Adrenal gland (tissue), 19 donors: ENCODE measurements around the gene SEMA4A. TPM values are rescaled to one million over a fixed set of nuclear protein-coding genes. Genes with fewer than 3 reads are reported as not detected.

Experiments
- DNase-seq, 7 donors: peaks; one replicate each; pipeline ENCODE4 v3.0.0-alpha.2; 2019 to 2020
- H3K27ac ChIP-seq, 5 donors: fragments of 200-600 bp; sonication (generic) in 4 of 5; 1 replicate in 3 of 5; 2 replicates in 2 of 5; pipeline versions ENCODE4 v1.5.1 to v1.8.0; 2016 to 2020; ENCODE audit warnings: mild to moderate bottlenecking in 1 of 5
- H3K27me3 ChIP-seq: fragments of 200-600 bp; 2 replicates; pipeline ENCODE4 v1.8.0; 2021
- H3K36me3 ChIP-seq, 2 donors: fragments of 200-600 bp; replicated peaks in 1 of 2; 1 replicate in 1 of 2; 2 replicates in 1 of 2; pipeline versions ENCODE4 v1.5.1 to v1.8.0; 2018 to 2022
- H3K4me1 ChIP-seq, 2 donors: fragments of 200-600 bp; replicated peaks in 1 of 2; 1 replicate in 1 of 2; 2 replicates in 1 of 2; pipeline versions ENCODE4 v1.5.1 to v1.8.0; 2018 to 2021
- H3K4me3 ChIP-seq, 4 donors: fragments of 200-600 bp; sonication (generic) in 3 of 4; one replicate each; pipeline ENCODE4 v1.5.1; 2016 to 2018
- H3K9me3 ChIP-seq, 3 donors: fragments of 200-600 bp; sonication (generic) in 1 of 3; replicated peaks in 1 of 3; 1 replicate in 2 of 3; 2 replicates in 1 of 3; pipeline versions ENCODE4 v1.5.1 to v1.8.0; 2016 to 2021
- POLR2A ChIP-seq, 2 donors: fragments of 450-650 bp; IDR thresholded peaks; one replicate each; pipeline ENCODE4 v1.6.1; 2017; ENCODE audit warnings: antibody characterized with exemption in 2 of 2, mild to moderate bottlenecking in 2 of 2, moderate library complexity in 1 of 2
- WGBS, 4 donors: extraction: QIAGEN DNeasy Blood & Tissue Kit in 2 of 4; methylation state at CpG; one replicate each; pipeline versions ENCODE4 v1.1.5 to v1.1.7; 2013 to 2017; 5-methylcytosine and 5-hydroxymethylcytosine counted together
- intact Hi-C, 2 donors: fragments of 100-400 bp; cut with DNase I; formaldehyde crosslinking; loops; one replicate each; pipeline versions ENCODE4 v1.14.1 to v1.15.0; 2022 to 2023
- long read RNA-seq, 10 donors: library from polyadenylated mRNA in 3 of 10; unstranded in 2 of 10; stranded (forward) in 1 of 10; transcript quantifications; one replicate each; pipeline ENCODE4 v2.0.0 and lab custom pipeline, GENCODE V29; 2021 to 2026
- polyA plus RNA-seq, 3 donors: library from polyadenylated mRNA; stranded (reverse); fragments of 200-250 nt in 2 of 3; fragments of 350-450 nt in 1 of 3; fragmentation: Illumina TruSeq in 1 of 3; extraction: RNeasy Lipid Tissue Mini Kit (QIAGEN cat#74804) in 1 of 3; gene quantifications; one replicate each; pipeline ENCODE4 v1.2.3, GENCODE V29; 2013 to 2014
- total RNA-seq, 9 donors: library from RNA; depleted of rRNA in 4 of 9; stranded (reverse); fragments of >200 nt in 4 of 9; fragments of 120-200 nt in 1 of 9; fragmentation: NEBNext Ultra II Directional in 1 of 9; extraction: Animal tissue kit (Norgen Biotek cat#: 25700) in 1 of 9; gene quantifications; one replicate each; pipeline versions ENCODE4 v1.1.0 to v1.2.4, GENCODE V29; 2013 to 2023
- TF ChIP-seq, protein P1 (sequence below), 6 experiments: fragments of 450-650 bp in 4 of 6; fragments of 200-600 bp in 2 of 6; sonication (generic) in 1 of 6; IDR thresholded peaks; 1 replicate in 5 of 6; 2 replicates in 1 of 6; pipeline versions ENCODE4 v1.5.1 to v1.8.0; 2016 to 2021; ENCODE audit warnings: antibody characterized with exemption in 6 of 6, mild to moderate bottlenecking in 2 of 6, moderate library complexity in 1 of 6
- donor health status: healthy with polysubstance abuse.
- donor health status: Bipolar disorder and iron deficiency.
- donor health status: DM: yes; HTN: yes; CAD: no.
- donor health status: DM: no; HTN: no; CAD: no.
- donor health status: DM: no; HTN: no; CAD: no.
- donor health status: DM: yes; HTN: yes; CAD: no.

SEMA4A gene
- total RNA-seq (1 to 10 TPM in 7 of 9 donors, under 1 TPM in 2; 0.30 to 4.8 (median 1.8) TPM), polyA plus RNA-seq (1 to 10 TPM in 2 of 3 donors, under 1 TPM in 1; 0.93 to 3.1 (median 2.4) TPM)
- long read RNA-seq, donor 1 = 0 reads
- long read RNA-seq, donor 2 = 0 reads
- long read RNA-seq, donor 3, partial matches to known transcripts = 42 of 42 reads
- long read RNA-seq, donor 3, other reads (novel, unspliced or antisense) = 0 of 42 reads
- long read RNA-seq, donor 4, partial matches to known transcripts = 0 of 1 reads
- long read RNA-seq, donor 4, other reads (novel, unspliced or antisense) = 1 of 1 reads
- long read RNA-seq, donor 5, partial matches to known transcripts = 0 of 3 reads
- long read RNA-seq, donor 5, other reads (novel, unspliced or antisense) = 1 of 3 reads
- long read RNA-seq, donor 6 = 0 reads
- long read RNA-seq, donor 7 = 0 reads
- long read RNA-seq, donor 8, partial matches to known transcripts = 87 of 95 reads
- long read RNA-seq, donor 8, other reads (novel, unspliced or antisense) = 8 of 95 reads
- long read RNA-seq, donor 9, partial matches to known transcripts = 0 of 1 reads
- long read RNA-seq, donor 9, other reads (novel, unspliced or antisense) = 0 of 1 reads
- long read RNA-seq, donor 10 = 0 reads

DNA sequence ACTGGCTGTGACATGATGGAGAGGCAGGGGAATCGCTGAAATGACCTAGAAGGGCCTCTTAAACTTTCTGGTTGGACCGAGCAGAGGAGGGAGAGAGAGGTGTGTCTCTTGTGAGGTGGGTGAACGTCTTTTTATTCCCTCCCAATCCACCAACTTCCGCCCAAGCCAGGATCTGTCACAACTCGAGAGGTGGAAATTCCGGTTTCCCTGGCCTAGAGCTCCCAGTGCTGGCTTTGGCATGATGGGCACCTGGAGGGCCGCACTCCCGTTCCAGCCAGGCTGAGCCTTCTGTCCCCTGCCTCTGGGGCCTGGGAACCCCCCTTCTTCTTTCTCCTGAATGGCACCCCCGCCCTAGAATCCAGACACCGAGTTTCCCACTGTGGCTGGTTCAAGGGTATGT lies at the start of gene SEMA4A:
Gene SEMA4A (plus strand): TSS at position 224 of the 400 bp plus-strand sequence. CDS start 994 bp downstream, outside the sequence.
- Histone ChIP-seq H3K9me3 (no peaks in the 10 kb centered on the region), H3K36me3 (no peaks in the 10 kb centered on the region), H3K27ac (no peak within 1 kb of the TSS), H3K4me1 (no peaks in the 10 kb centered on the region), H3K4me3 (no peak within 1 kb of the TSS), H3K27me3 (no peaks in the 10 kb centered on the region)
- 81 to 89% (median 87%) methylated on average over 10 of the region's 10 CpGs for WGBS, 4 donors
- TF ChIP-seq, protein P1, sequence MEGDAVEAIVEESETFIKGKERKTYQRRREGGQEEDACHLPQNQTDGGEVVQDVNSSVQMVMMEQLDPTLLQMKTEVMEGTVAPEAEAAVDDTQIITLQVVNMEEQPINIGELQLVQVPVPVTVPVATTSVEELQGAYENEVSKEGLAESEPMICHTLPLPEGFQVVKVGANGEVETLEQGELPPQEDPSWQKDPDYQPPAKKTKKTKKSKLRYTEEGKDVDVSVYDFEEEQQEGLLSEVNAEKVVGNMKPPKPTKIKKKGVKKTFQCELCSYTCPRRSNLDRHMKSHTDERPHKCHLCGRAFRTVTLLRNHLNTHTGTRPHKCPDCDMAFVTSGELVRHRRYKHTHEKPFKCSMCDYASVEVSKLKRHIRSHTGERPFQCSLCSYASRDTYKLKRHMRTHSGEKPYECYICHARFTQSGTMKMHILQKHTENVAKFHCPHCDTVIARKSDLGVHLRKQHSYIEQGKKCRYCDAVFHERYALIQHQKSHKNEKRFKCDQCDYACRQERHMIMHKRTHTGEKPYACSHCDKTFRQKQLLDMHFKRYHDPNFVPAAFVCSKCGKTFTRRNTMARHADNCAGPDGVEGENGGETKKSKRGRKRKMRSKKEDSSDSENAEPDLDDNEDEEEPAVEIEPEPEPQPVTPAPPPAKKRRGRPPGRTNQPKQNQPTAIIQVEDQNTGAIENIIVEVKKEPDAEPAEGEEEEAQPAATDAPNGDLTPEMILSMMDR (IDR thresholded peaks at IDR 0.05) = no peak
- no peak for TF ChIP-seq POLR2A (IDR thresholded peaks at IDR 0.05)
- intact Hi-C loops = loop anchor here in 1 of 2 donors (10.0 kb wide), 1 partner anchor 161 kb away; no protein-coding TSS in a partner anchor
- DNase-seq = no peak

DNA sequence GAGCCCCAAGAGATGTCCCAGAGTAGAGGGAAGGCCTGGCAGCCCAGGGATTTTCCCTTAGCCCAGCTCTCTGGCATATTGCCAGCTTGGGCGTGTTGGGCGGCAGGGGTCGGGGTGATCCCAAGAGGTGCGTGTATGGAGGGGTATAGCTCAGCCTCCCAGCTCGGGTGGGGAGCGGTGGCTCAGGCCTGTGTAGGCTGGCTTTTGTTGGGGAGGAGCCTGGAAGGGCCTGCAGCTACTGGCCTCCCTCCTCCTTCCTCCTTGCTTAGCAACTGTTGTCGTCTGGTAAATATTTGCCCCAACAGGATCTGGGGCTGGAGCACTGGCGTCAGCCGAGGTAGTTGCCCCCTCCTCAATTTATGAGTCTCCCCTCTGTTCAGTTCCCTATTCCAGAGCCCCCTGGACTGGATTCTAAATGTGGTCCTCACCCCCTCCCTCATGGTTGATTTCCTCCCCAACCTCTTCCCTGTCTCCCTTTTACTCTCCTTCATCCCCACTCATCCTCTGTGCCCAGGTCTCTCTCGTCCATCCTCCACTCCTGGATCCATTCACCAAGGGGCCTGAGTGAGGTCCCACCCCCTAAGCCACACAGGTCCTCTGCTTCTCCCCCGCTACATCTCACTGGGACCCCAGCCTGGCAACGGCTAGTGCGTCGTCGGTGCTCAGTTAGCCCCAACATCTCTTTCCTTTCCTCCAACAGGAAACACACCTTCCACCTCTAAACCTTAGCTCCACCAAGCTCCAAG lies 49.1 kb upstream of the SEMA4A start:
- intact Hi-C loops = no loop called here
- Histone ChIP-seq H3K27me3 (no peaks in the 10 kb centered on the region), H3K4me1 (peaks cover 11 to 69% of the 10 kb centered on the region in 2 donors), H3K27ac (peak overlapping the region in 3 of 5 donors; percentile 1 to 97 (median 91)), H3K9me3 (no peaks in the 10 kb centered on the region), H3K36me3 (no peaks in the 10 kb centered on the region), H3K4me3 (no peak overlapping the region)
- WGBS, 4 donors = 36 to 55% (median 43%) methylated on average over 9 to 15 of the region's 15 CpGs
- TF ChIP-seq, protein P1 (IDR thresholded peaks at IDR 0.05) = no peak
- TF ChIP-seq POLR2A (IDR thresholded peaks at IDR 0.05) = no peak
- peak in 3 of 7 donors; percentile 48 to 78 (median 61) for DNase-seq

DNA sequence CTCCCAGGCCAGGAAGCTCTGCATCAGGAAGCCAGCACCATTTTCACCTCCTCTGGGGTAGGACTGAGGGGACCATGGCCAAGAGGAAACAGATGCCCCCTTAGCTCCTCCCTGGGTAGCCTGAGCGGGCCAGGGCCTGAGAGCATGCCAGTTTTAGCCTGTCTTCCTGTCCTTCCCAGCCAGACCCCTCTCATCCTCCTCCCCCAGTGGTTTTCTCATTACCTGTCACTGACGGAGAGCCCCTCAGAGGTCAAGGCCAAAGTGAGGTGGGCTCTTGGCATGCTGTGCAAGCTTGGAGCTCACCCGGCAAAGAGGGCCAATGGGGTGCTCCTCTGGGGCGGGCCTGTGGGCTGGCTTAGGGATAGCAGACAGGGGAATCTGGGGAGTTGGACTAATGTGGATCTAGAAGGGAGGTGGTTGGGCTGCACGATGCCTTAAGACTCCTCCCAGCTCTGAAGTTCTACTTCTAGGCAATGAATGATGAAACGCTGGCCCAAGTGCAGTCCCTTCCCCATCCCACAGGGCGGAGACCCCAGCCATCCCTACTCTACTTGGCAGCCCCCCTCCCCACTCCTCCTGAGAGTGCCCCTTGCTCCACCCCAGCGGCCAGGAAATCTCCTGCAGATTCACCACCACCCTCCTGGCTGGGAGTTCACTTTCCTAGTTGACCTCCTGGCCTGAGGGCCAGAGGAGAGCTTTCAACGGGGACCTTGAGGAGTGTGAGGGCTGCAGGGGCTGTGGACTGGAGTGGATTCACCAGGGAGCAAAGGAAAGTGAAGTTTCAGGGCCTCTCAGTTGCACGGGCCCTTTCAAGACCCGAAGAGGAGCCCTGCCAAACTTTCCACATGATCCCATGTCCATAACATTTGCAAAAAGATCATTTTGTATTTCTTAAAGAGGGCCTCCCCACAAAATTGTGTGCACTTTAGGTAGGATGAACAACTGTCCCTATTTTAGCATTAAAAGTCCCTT lies 48.2 kb upstream of the SEMA4A start:
- 45 to 61% (median 59%) methylated on average over 9 to 11 of the region's 11 CpGs for WGBS, 4 donors
- H3K4me1 ChIP-seq = peaks cover 11 to 69% of the 10 kb centered on the region in 2 donors
- peak overlapping the region in 4 of 5 donors; percentile 75 to 97 (median 90) for H3K27ac ChIP-seq
- peak overlapping the region in 1 of 4 donors; percentile 38 for H3K4me3 ChIP-seq
- H3K9me3 ChIP-seq = no peaks in the 10 kb centered on the region
- H3K27me3 ChIP-seq = no peaks in the 10 kb centered on the region
- DNase-seq = no peak
- no peaks in the 10 kb centered on the region for H3K36me3 ChIP-seq
- TF ChIP-seq, protein P1 (IDR thresholded peaks at IDR 0.05) = no peak
- TF ChIP-seq POLR2A (IDR thresholded peaks at IDR 0.05) = no peak
- intact Hi-C loops = no loop called here
